Mesothelial cell of epicardium (in vitro differentiated cells): ENCODE measurements around the gene ULK4. TPM values are rescaled to one million over a fixed set of nuclear protein-coding genes. Genes with fewer than 3 reads are reported as not detected.

Experiments used
- DNase-seq, 2 experiments: peaks; one replicate each; pipeline ENCODE4 v3.0.0; 2021; ENCODE audit warnings: low spot score in 2 of 2; ENCODE audit not compliant: unreplicated experiment in 2 of 2
- H3K27ac Mint-ChIP-seq: 2 replicates; pipeline ENCODE4 v1.8.0; 2021; ENCODE audit warnings: mixed read lengths
- H3K27me3 Mint-ChIP-seq: 2 replicates; pipeline ENCODE4 v1.8.0; 2021; ENCODE audit warnings: low read depth, mixed read lengths
- H3K36me3 Mint-ChIP-seq: 2 replicates; pipeline ENCODE4 v1.8.0; 2021; ENCODE audit warnings: mixed read lengths
- H3K4me1 Mint-ChIP-seq: 2 replicates; pipeline ENCODE4 v1.8.0; 2021; ENCODE audit warnings: mixed read lengths
- H3K4me3 Mint-ChIP-seq: 2 replicates; pipeline ENCODE4 v1.8.0; 2021; ENCODE audit warnings: mild to moderate bottlenecking, moderate library complexity, mixed read lengths
- H3K9me3 Mint-ChIP-seq: 2 replicates; pipeline ENCODE4 v1.8.0; 2021; ENCODE audit warnings: mixed read lengths
- CTCF ChIP-seq: fragments of 200-600 bp; sonication (generic); IDR thresholded peaks from one replicate; pipeline ENCODE4 v1.5.0; 2021; ENCODE audit warnings: antibody characterized with exemption; ENCODE audit not compliant: unreplicated experiment
- total RNA-seq: library from RNA; stranded (reverse); gene quantifications from 3 replicates; pipeline ENCODE4 v1.2.1, GENCODE V29; 2021

Gene ULK4
- total RNA-seq, 1 donor from 2014 or later, result 10.7 TPM

GRCh38 chr3:41580274-41580959 lies 381.5 kb downstream of the ULK4 start:
- H3K36me3 Mint-ChIP-seq, result no peaks in the 10 kb centered on the region
- TF ChIP-seq CTCF, result no peak
- no peaks in the 10 kb centered on the region for H3K27me3 Mint-ChIP-seq
- no peaks in the 10 kb centered on the region for H3K4me1 Mint-ChIP-seq
- H3K9me3 Mint-ChIP-seq, result no peaks in the 10 kb centered on the region
- H3K27ac Mint-ChIP-seq, result no peak overlapping the region
- no peak for DNase-seq
- H3K4me3 Mint-ChIP-seq, result no peak overlapping the region

DNA sequence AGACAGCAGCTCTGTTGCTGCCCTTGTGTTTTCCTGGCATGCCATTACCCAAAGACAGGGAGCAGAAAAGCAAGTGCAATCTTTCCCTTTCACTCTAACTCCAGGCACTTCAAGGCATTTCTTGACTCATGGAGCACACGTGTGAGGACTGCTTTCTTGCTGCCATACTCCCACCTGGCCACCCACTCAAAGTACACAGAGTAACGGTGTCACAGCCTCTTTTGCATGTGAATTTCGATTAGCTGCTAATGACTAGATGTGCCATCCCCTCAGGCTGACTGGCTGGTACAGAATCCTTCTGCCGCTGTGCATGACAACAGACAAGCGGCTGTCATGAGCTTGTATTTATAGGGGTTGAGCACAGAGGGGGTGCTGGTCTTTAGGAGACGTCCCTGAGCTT lies 382.0 kb downstream of the ULK4 start:
- no peak overlapping the region for H3K27ac Mint-ChIP-seq
- DNase-seq, result no peak
- TF ChIP-seq CTCF, result no peak
- no peaks in the 10 kb centered on the region for H3K27me3 Mint-ChIP-seq
- H3K4me3 Mint-ChIP-seq, result no peak overlapping the region
- no peaks in the 10 kb centered on the region for H3K9me3 Mint-ChIP-seq
- H3K4me1 Mint-ChIP-seq, result no peaks in the 10 kb centered on the region
- H3K36me3 Mint-ChIP-seq, result no peaks in the 10 kb centered on the region

DNA sequence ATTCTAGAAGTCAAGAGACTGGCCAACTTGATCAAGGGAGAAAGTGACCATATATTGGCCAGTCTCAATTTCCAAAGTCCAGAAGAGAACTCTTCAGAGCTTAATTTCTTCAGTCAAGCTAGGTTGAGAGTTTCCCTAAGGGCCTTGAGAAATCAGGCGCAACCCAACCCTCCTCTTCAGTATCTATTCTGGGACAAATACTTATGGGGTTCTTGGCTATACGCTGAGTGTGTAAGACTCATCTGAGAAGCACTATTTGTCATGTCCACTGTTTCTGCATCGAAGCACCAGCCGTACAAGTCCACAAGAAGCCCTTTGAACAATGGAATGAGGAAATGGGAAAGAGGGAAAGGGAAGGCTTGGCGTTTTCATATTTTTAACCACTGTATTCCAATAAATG lies 383.1 kb downstream of the ULK4 start:
- Mint-ChIP-seq H3K9me3 (no peaks in the 10 kb centered on the region), H3K27me3 (no peaks in the 10 kb centered on the region), H3K4me3 (no peak overlapping the region), H3K36me3 (no peaks in the 10 kb centered on the region), H3K4me1 (no peaks in the 10 kb centered on the region), H3K27ac (no peak overlapping the region)
- no peak for DNase-seq
- TF ChIP-seq CTCF, result no peak

GRCh38 chr3:41575724-41576123 lies 386.2 kb downstream of the ULK4 start:
- no peak overlapping the region for H3K27ac Mint-ChIP-seq
- no peak overlapping the region for H3K4me3 Mint-ChIP-seq
- H3K27me3 Mint-ChIP-seq, result no peaks in the 10 kb centered on the region
- no peaks in the 10 kb centered on the region for H3K36me3 Mint-ChIP-seq
- H3K9me3 Mint-ChIP-seq, result no peaks in the 10 kb centered on the region
- no peak for TF ChIP-seq CTCF
- DNase-seq, result no peak
- no peaks in the 10 kb centered on the region for H3K4me1 Mint-ChIP-seq

DNA sequence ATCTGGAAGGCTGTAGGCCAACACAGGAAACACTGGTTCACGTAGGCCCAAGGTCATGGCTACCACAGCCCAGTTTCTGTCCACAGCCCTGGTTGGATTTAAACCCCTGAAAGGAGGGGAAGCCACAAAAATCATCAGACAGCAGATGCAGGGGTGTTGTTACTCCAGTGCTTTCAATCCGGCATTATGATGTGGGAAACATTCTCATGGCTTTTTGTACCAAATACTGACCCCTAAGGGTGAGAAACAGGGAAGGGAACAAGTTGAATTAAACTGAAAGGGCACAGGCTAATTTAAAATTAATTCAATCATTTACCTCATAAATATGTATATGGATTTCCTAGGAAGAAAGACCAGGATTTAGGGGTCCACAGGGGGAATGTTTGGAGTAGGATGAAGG lies 387.0 kb downstream of the ULK4 start:
- Mint-ChIP-seq H3K9me3 (no peaks in the 10 kb centered on the region), H3K36me3 (no peaks in the 10 kb centered on the region), H3K27me3 (no peaks in the 10 kb centered on the region), H3K4me3 (no peak overlapping the region), H3K27ac (no peak overlapping the region), H3K4me1 (no peaks in the 10 kb centered on the region)
- no peak for DNase-seq
- TF ChIP-seq CTCF, result no peak

DNA sequence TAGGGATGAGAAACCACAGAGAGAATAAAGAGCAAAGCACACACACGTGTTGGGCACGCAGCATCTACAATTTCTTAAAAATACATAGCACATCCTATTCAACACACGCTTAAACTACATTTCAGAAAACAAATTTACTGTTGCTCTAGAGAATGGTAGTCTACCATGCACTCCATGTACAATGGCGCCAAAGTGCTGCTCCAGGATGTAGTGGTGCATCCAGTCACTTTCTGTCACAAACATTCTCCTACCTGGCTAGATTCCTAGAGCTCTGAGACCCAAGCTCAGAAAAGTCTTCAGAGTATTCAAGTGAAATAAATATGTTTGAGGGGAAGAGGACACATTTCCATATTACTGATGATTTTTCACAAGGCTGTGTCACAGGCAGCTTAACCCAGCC lies 388.3 kb downstream of the ULK4 start:
- no peaks in the 10 kb centered on the region for H3K36me3 Mint-ChIP-seq

More for the DNA sequence above, 388.3 kb downstream of the ULK4 start:
- Mint-ChIP-seq H3K4me1 (no peaks in the 10 kb centered on the region), H3K27ac (no peak overlapping the region), H3K27me3 (no peaks in the 10 kb centered on the region), H3K4me3 (no peak overlapping the region), H3K9me3 (no peaks in the 10 kb centered on the region)
- DNase-seq, result no peak
- no peak for TF ChIP-seq CTCF
